IPS-18a (cell line): ENCODE measurements around the gene TAS2R50.

Experiments used
- H3K27ac ChIP-seq: one replicate; pipeline ENCODE4 v1.5.1; 2013; ENCODE audit warnings: low read length
- H3K27me3 ChIP-seq: one replicate; pipeline ENCODE4 v1.6.1; 2013; ENCODE audit warnings: mild to moderate bottlenecking, low read length; ENCODE audit not compliant: control insufficient read depth, insufficient read depth
- H3K36me3 ChIP-seq: one replicate; pipeline ENCODE4 v1.6.1; 2013; ENCODE audit warnings: low read depth, low read length; ENCODE audit not compliant: control insufficient read depth
- H3K4me1 ChIP-seq: one replicate; pipeline ENCODE4 v1.6.1; 2013; ENCODE audit warnings: low read depth, low read length; ENCODE audit not compliant: control insufficient read depth
- H3K4me3 ChIP-seq: one replicate; pipeline ENCODE4 v1.5.1; 2013; ENCODE audit warnings: low read length
- H3K9ac ChIP-seq: one replicate; pipeline ENCODE4 v1.6.1; 2013; ENCODE audit warnings: mild to moderate bottlenecking, low read length, moderate library complexity
- H3K9me3 ChIP-seq: one replicate; pipeline ENCODE4 v1.6.1; 2013; ENCODE audit warnings: low read depth, low read length; ENCODE audit not compliant: control insufficient read depth

The TAS2R50 gene

GRCh38 chr12:10989107-10989506, 2.4 kb upstream of the TAS2R50 start:
- no peak overlapping the region for H3K27ac ChIP-seq
- H3K36me3 ChIP-seq, result no peaks in the 10 kb centered on the region
- H3K27me3 ChIP-seq, result no peaks in the 10 kb centered on the region
- H3K9ac ChIP-seq, result no peak overlapping the region
- peaks cover 6% of the 10 kb centered on the region for H3K9me3 ChIP-seq
- no peak overlapping the region for H3K4me3 ChIP-seq
- H3K4me1 ChIP-seq, result no peaks in the 10 kb centered on the region

GRCh38 chr12:10982244-10982643, 4.5 kb downstream of the TAS2R50 start:
- Histone ChIP-seq H3K4me1 (no peaks in the 10 kb centered on the region), H3K9ac (no peak overlapping the region), H3K36me3 (no peaks in the 10 kb centered on the region), H3K27ac (no peak overlapping the region), H3K9me3 (no peaks in the 10 kb centered on the region), H3K4me3 (no peak overlapping the region), H3K27me3 (no peaks in the 10 kb centered on the region)

GRCh38 chr12:10974965-10975364, 11.7 kb downstream of the TAS2R50 start:
- Histone ChIP-seq H3K27ac (no peak overlapping the region), H3K36me3 (no peaks in the 10 kb centered on the region), H3K4me3 (no peak overlapping the region), H3K27me3 (no peaks in the 10 kb centered on the region), H3K4me1 (peaks cover 18% of the 10 kb centered on the region), H3K9ac (no peak overlapping the region), H3K9me3 (no peaks in the 10 kb centered on the region)

- no peak overlapping the region for H3K4me3 ChIP-seq
- H3K27ac ChIP-seq, result no peak overlapping the region
- no peaks in the 10 kb centered on the region for H3K36me3 ChIP-seq
- no peaks in the 10 kb centered on the region for H3K4me1 ChIP-seq
- no peak overlapping the region for H3K9ac ChIP-seq
- no peaks in the 10 kb centered on the region for H3K9me3 ChIP-seq
- no peaks in the 10 kb centered on the region for H3K27me3 ChIP-seq
Measured at GRCh38 chr12:10968765-10969456, 17.8 kb downstream of the TAS2R50 start.

- H3K27me3 ChIP-seq, result no peaks in the 10 kb centered on the region
- no peak overlapping the region for H3K27ac ChIP-seq
- no peaks in the 10 kb centered on the region for H3K9me3 ChIP-seq
- H3K4me3 ChIP-seq, result no peak overlapping the region
- no peaks in the 10 kb centered on the region for H3K4me1 ChIP-seq
- H3K9ac ChIP-seq, result no peak overlapping the region
- no peaks in the 10 kb centered on the region for H3K36me3 ChIP-seq
Measured at GRCh38 chr12:10967409-10967808, 19.3 kb downstream of the TAS2R50 start.

GRCh38 chr12:10966314-10966713, 20.4 kb downstream of the TAS2R50 start:
- Histone ChIP-seq H3K27ac (no peak overlapping the region), H3K4me3 (no peak overlapping the region), H3K27me3 (no peaks in the 10 kb centered on the region), H3K9me3 (no peaks in the 10 kb centered on the region), H3K4me1 (no peaks in the 10 kb centered on the region), H3K9ac (no peak overlapping the region), H3K36me3 (no peaks in the 10 kb centered on the region)

- Histone ChIP-seq H3K36me3 (no peaks in the 10 kb centered on the region), H3K9me3 (no peaks in the 10 kb centered on the region), H3K9ac (no peak overlapping the region)
Measured at GRCh38 chr12:10965476-10965875, 21.2 kb downstream of the TAS2R50 start.

GRCh38 chr12:10960211-10960610, 26.5 kb downstream of the TAS2R50 start:
- Histone ChIP-seq H3K9me3 (no peaks in the 10 kb centered on the region), H3K4me3 (no peak overlapping the region), H3K36me3 (no peaks in the 10 kb centered on the region), H3K9ac (no peak overlapping the region), H3K4me1 (no peaks in the 10 kb centered on the region), H3K27me3 (no peaks in the 10 kb centered on the region), H3K27ac (no peak overlapping the region)

More at GRCh38 chr12:10965476-10965875, 21.2 kb downstream of the TAS2R50 start:
- Histone ChIP-seq H3K27ac (no peak overlapping the region), H3K4me1 (no peaks in the 10 kb centered on the region), H3K27me3 (no peaks in the 10 kb centered on the region), H3K4me3 (no peak overlapping the region)

GRCh38 chr12:10959804-10960203, 26.9 kb downstream of the TAS2R50 start:
- Histone ChIP-seq H3K4me1 (no peaks in the 10 kb centered on the region), H3K4me3 (no peak overlapping the region), H3K27me3 (no peaks in the 10 kb centered on the region), H3K36me3 (no peaks in the 10 kb centered on the region), H3K27ac (no peak overlapping the region), H3K9me3 (no peaks in the 10 kb centered on the region), H3K9ac (no peak overlapping the region)

GRCh38 chr12:10957741-10958140, 29.0 kb downstream of the TAS2R50 start:
- H3K9ac ChIP-seq, result no peak overlapping the region
- no peak overlapping the region for H3K27ac ChIP-seq
- no peaks in the 10 kb centered on the region for H3K27me3 ChIP-seq
- no peak overlapping the region for H3K4me3 ChIP-seq
- H3K36me3 ChIP-seq, result no peaks in the 10 kb centered on the region
- H3K9me3 ChIP-seq, result no peaks in the 10 kb centered on the region
- no peaks in the 10 kb centered on the region for H3K4me1 ChIP-seq

- Histone ChIP-seq H3K27ac (no peak overlapping the region), H3K4me1 (no peaks in the 10 kb centered on the region), H3K9ac (no peak overlapping the region), H3K9me3 (no peaks in the 10 kb centered on the region), H3K4me3 (no peak overlapping the region), H3K36me3 (no peaks in the 10 kb centered on the region), H3K27me3 (no peaks in the 10 kb centered on the region)
Measured at GRCh38 chr12:10956085-10956484, 30.6 kb downstream of the TAS2R50 start.

- Histone ChIP-seq H3K9me3 (peaks cover 5% of the 10 kb centered on the region), H3K9ac (no peak overlapping the region), H3K4me3 (no peak overlapping the region), H3K27me3 (no peaks in the 10 kb centered on the region), H3K36me3 (no peaks in the 10 kb centered on the region), H3K27ac (no peak overlapping the region), H3K4me1 (no peaks in the 10 kb centered on the region)
Measured at GRCh38 chr12:10952645-10953044, 34.1 kb downstream of the TAS2R50 start.
